Parathyroid adenoma (tissue), 2 donors: Measurements from ENCODE around the gene MRPS21.

ENCODE experiments used
- H2AFZ ChIP-seq: fragments of 300-600 bp; sonication (generic); one replicate; pipeline ENCODE4 v1.7.0; 2017; ENCODE audit warnings: antibody characterized with exemption, mild to moderate bottlenecking
- H3K27ac ChIP-seq: fragments of 300-600 bp; sonication (generic); one replicate; pipeline ENCODE4 v1.7.0; 2017
- H3K27me3 ChIP-seq: fragments of 300-600 bp; sonication (generic); one replicate; pipeline ENCODE4 v1.7.0; 2017; ENCODE audit warnings: low read length; ENCODE audit not compliant: control insufficient read depth, insufficient read depth
- H3K36me3 ChIP-seq: fragments of 300-600 bp; sonication (generic); one replicate; pipeline ENCODE4 v1.7.0; 2017; ENCODE audit warnings: low read length; ENCODE audit not compliant: control insufficient read depth, insufficient read depth
- H3K4me1 ChIP-seq: fragments of 300-600 bp; sonication (generic); one replicate; pipeline ENCODE4 v1.7.0; 2017; ENCODE audit warnings: control low read depth
- H3K4me2 ChIP-seq: fragments of 300-600 bp; sonication (generic); one replicate; pipeline ENCODE4 v1.7.0; 2017; ENCODE audit warnings: low read length
- H3K4me3 ChIP-seq: fragments of 300-600 bp; sonication (generic); one replicate; pipeline ENCODE4 v1.7.0; 2017; ENCODE audit warnings: low read depth, low read length
- H3K79me2 ChIP-seq: fragments of 300-600 bp; sonication (generic); one replicate; pipeline ENCODE4 v1.7.0; 2017; ENCODE audit warnings: control low read depth
- H3K9ac ChIP-seq: fragments of 300-600 bp; sonication (generic); one replicate; pipeline ENCODE4 v1.7.0; 2017; ENCODE audit warnings: mild to moderate bottlenecking
- H3K9me3 ChIP-seq: fragments of 300-600 bp; sonication (generic); one replicate; pipeline ENCODE4 v1.7.0; 2017; ENCODE audit warnings: low read length; ENCODE audit not compliant: control insufficient read depth
- TF ChIP-seq, protein P1 (sequence below): fragments of 300-600 bp; sonication (generic); IDR thresholded peaks from one replicate; pipeline ENCODE4 v1.7.0; 2017; ENCODE audit warnings: antibody characterized with exemption, mild to moderate bottlenecking
- donor health status: primary hyperparathyroidism.

Gene MRPS21

DNA sequence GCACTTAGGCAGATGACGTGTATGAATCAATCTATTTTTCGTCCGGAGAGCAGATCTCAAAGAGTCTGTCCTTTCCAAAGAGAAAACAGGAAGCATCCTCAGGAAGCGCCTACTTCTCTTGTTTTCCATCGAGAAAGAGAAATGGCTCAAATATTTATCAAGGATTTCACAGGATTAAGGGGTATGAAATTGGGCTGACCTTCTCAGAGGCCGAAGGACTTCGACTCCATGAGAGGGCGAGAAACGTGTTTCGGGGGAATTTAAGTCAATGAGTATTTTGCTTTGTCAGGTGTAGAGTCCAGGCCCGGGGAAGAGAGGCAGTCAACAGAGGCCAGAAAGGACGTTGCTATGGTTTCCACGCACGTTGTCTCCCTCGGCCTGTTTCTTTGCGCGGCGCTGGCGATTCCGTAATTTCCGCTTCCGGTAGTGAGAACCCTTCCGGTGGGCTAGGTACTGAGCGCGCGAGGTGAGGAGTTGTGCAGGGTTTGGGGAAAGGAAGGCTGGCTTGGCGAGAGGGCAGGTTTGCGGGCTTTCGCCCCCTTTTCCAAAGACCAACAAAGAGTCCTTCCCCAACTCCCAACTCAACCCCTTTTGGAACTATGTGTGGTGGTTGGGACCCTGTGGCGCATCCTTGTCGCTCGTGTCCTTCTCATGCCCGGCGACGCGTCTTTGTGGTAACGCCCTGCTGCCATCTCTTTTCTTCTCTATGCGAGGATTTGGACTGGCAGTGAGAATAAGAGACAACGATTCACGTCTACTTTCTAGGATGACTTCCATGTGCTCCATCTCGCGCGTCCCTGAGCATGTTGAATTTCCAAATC is at the start of gene MRPS21:
TSS of gene MRPS21 (plus strand) at position 429 of the 821 bp plus-strand sequence. CDS start 506 bp downstream, outside the sequence.
- no peaks in the 10 kb centered on the region for H3K9me3 ChIP-seq
- peaks cover 3% of the 10 kb centered on the region for H3K36me3 ChIP-seq
- H3K27ac ChIP-seq: peak within 1 kb of the TSS; percentile 92
- no peaks in the 10 kb centered on the region for H3K79me2 ChIP-seq
- H3K4me3 ChIP-seq: peak within 1 kb of the TSS; percentile 86
- TF ChIP-seq, protein P1, sequence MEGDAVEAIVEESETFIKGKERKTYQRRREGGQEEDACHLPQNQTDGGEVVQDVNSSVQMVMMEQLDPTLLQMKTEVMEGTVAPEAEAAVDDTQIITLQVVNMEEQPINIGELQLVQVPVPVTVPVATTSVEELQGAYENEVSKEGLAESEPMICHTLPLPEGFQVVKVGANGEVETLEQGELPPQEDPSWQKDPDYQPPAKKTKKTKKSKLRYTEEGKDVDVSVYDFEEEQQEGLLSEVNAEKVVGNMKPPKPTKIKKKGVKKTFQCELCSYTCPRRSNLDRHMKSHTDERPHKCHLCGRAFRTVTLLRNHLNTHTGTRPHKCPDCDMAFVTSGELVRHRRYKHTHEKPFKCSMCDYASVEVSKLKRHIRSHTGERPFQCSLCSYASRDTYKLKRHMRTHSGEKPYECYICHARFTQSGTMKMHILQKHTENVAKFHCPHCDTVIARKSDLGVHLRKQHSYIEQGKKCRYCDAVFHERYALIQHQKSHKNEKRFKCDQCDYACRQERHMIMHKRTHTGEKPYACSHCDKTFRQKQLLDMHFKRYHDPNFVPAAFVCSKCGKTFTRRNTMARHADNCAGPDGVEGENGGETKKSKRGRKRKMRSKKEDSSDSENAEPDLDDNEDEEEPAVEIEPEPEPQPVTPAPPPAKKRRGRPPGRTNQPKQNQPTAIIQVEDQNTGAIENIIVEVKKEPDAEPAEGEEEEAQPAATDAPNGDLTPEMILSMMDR: no peak
- H3K4me2 ChIP-seq: peak within 1 kb of the TSS; percentile 82
- no peaks in the 10 kb centered on the region for H3K27me3 ChIP-seq
- no peak within 1 kb of the TSS for H3K9ac ChIP-seq
- no peaks in the 10 kb centered on the region for H3K4me1 ChIP-seq
- H2AFZ ChIP-seq: peak within 1 kb of the TSS; percentile 84

- H3K36me3 ChIP-seq: no peaks in the 10 kb centered on the region
- H3K27ac ChIP-seq: no peak overlapping the region
- TF ChIP-seq, protein P1: no peak
- H3K9me3 ChIP-seq: no peaks in the 10 kb centered on the region
- H2AFZ ChIP-seq: no peak overlapping the region
- no peak overlapping the region for H3K4me2 ChIP-seq
- no peak overlapping the region for H3K9ac ChIP-seq
- H3K27me3 ChIP-seq: no peaks in the 10 kb centered on the region
- H3K79me2 ChIP-seq: no peaks in the 10 kb centered on the region
- H3K4me1 ChIP-seq: no peaks in the 10 kb centered on the region
- H3K4me3 ChIP-seq: no peak overlapping the region
Measured at GRCh38 chr1:150249936-150250335, 43.7 kb upstream of the MRPS21 start.

GRCh38 chr1:150256198-150256553 is 37.5 kb upstream of the MRPS21 start:
- Histone ChIP-seq H3K79me2 (no peaks in the 10 kb centered on the region), H3K27ac (peak overlapping the region; percentile 66), H3K9ac (no peak overlapping the region), H3K9me3 (no peaks in the 10 kb centered on the region), H2AFZ (peak overlapping the region; percentile 76), H3K36me3 (no peaks in the 10 kb centered on the region), H3K27me3 (no peaks in the 10 kb centered on the region), H3K4me2 (peak overlapping the region; percentile 72), H3K4me1 (peaks cover 6% of the 10 kb centered on the region), H3K4me3 (peak overlapping the region; percentile 52)
- TF ChIP-seq, protein P1: no peak

DNA sequence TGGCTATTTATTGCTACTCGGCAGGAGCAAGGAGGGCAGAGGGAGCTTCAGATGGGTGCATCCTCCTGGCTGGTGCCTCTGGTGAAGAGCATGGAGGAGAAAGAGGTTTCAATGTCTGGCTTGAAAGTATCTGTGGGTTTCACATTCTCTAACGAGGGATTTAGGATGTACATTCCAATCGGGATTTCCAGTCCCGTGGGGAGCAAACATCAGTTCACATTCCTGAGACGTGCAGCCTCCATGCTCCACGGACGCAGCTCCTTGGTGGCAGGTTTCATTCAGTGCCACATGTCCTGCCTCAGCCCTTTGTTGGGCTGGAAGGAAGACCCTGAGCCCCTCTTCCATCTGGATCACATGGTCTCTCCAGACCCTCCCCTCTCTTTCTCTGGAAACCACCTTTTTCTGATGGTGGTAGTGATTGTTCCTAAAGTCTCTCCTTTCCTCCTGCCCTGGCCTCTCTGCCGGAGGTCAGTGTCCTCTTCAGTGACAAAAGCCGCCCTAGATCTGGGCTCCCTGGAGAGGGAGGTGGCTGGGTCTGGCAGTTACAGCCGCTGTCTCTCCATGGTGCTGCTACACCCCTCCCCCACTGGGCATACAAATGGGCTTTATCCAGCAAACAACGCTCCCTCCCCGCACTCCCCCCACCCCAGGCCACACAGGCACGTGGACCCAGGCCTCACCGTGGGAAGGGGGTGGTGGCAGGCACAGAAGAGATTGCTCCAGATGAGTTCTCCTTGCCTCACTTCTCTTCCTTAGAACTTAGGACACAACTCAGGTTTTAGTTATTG is 36.9 kb upstream of the MRPS21 start:
- H3K4me3 ChIP-seq: peak overlapping the region; percentile 52
- H3K9ac ChIP-seq: no peak overlapping the region
- no peaks in the 10 kb centered on the region for H3K27me3 ChIP-seq
- no peaks in the 10 kb centered on the region for H3K9me3 ChIP-seq
- H3K4me1 ChIP-seq: peaks cover 6% of the 10 kb centered on the region
- peak overlapping the region; percentile 76 for H2AFZ ChIP-seq
- peak overlapping the region; percentile 66 for H3K27ac ChIP-seq
- TF ChIP-seq, protein P1: no peak
- H3K36me3 ChIP-seq: no peaks in the 10 kb centered on the region
- no peaks in the 10 kb centered on the region for H3K79me2 ChIP-seq
- H3K4me2 ChIP-seq: peak overlapping the region; percentile 72
